A549 (cell line): Measurements from ENCODE around the gene BPI.

Experiments
- CEBPB ChIP-seq, 2 experiments: fragments of >200 bp in 1 of 2; sonication (Bioruptor Twin) in 1 of 2; formaldehyde crosslinking in 1 of 2; IDR thresholded peaks; 2 replicates each; pipeline ENCODE4 v1.6.1; 2012 to 2016
- CHD4 ChIP-seq: fragments of 200-600 bp; sonication (generic); IDR thresholded peaks from 2 replicates; pipeline ENCODE4 v1.6.1; 2016; ENCODE audit warnings: antibody characterized with exemption, mild to moderate bottlenecking, borderline replicate concordance
- HOXA7 ChIP-seq: fragments of 250-450 bp; sonication (Bioruptor Pico); IDR thresholded peaks from 2 replicates; pipeline ENCODE4 v1.5.0; 2020; ENCODE audit warnings: mild to moderate bottlenecking, moderate library complexity
- POLR2A ChIP-seq: IDR thresholded peaks from 2 replicates; pipeline ENCODE4 v1.6.1; 2012; ENCODE audit warnings: mild to moderate bottlenecking, low read length
- RARB ChIP-seq: fragments of 250-450 bp; sonication (Bioruptor Pico); IDR thresholded peaks from 2 replicates; pipeline ENCODE4 v1.8.0; 2021; ENCODE audit warnings: mild to moderate bottlenecking, moderate library complexity
- TF ChIP-seq, protein P1 (sequence below): fragments of >200 bp; sonication (Bioruptor Twin); formaldehyde crosslinking; IDR thresholded peaks from 3 replicates; pipeline ENCODE4 v1.5.1; 2016
- TF ChIP-seq, protein P2 (sequence below): fragments of 450-650 bp; IDR thresholded peaks from 2 replicates; pipeline ENCODE4 v1.6.1; 2014; ENCODE audit warnings: antibody characterized with exemption

- TF ChIP-seq HOXA7 (CRISPR knock-in tag) (no peak), CHD4 (no peak), POLR2A (no peak), RARB (CRISPR knock-in tag) (no peak), CEBPB (IDR thresholded peaks at IDR 0.05) (no peak)
- TF ChIP-seq, protein P1, sequence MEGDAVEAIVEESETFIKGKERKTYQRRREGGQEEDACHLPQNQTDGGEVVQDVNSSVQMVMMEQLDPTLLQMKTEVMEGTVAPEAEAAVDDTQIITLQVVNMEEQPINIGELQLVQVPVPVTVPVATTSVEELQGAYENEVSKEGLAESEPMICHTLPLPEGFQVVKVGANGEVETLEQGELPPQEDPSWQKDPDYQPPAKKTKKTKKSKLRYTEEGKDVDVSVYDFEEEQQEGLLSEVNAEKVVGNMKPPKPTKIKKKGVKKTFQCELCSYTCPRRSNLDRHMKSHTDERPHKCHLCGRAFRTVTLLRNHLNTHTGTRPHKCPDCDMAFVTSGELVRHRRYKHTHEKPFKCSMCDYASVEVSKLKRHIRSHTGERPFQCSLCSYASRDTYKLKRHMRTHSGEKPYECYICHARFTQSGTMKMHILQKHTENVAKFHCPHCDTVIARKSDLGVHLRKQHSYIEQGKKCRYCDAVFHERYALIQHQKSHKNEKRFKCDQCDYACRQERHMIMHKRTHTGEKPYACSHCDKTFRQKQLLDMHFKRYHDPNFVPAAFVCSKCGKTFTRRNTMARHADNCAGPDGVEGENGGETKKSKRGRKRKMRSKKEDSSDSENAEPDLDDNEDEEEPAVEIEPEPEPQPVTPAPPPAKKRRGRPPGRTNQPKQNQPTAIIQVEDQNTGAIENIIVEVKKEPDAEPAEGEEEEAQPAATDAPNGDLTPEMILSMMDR = no peak
- TF ChIP-seq, protein P2, sequence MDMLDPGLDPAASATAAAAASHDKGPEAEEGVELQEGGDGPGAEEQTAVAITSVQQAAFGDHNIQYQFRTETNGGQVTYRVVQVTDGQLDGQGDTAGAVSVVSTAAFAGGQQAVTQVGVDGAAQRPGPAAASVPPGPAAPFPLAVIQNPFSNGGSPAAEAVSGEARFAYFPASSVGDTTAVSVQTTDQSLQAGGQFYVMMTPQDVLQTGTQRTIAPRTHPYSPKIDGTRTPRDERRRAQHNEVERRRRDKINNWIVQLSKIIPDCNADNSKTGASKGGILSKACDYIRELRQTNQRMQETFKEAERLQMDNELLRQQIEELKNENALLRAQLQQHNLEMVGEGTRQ = no peak
Measured at GRCh38 chr20:38267901-38268514, 35.9 kb upstream of the BPI start.
